Esophagus muscularis mucosa (tissue), 3 donors: ENCODE measurements around the gene TRIM2.

Source experiments
- POLR2A ChIP-seq: fragments of 450-650 bp; IDR thresholded peaks from one replicate; pipeline ENCODE4 v1.6.1; 2017; ENCODE audit warnings: antibody characterized with exemption, moderate library complexity, mild to moderate bottlenecking, low read depth
- POLR2AphosphoS5 ChIP-seq, 2 donors: sonication (generic); formaldehyde crosslinking; IDR thresholded peaks; one replicate each; pipeline ENCODE4 v1.6.1; 2017; ENCODE audit warnings: antibody characterized with exemption in 2 of 2
- TF ChIP-seq, protein P1 (sequence below), 3 experiments: fragments of 200-600 bp in 2 of 3; fragments of 450-650 bp in 1 of 3; sonication (generic) in 2 of 3; IDR thresholded peaks; one replicate each; pipeline ENCODE4 v1.5.1; 2017 to 2019; ENCODE audit warnings: antibody characterized with exemption in 3 of 3, mild to moderate bottlenecking in 2 of 3, moderate library complexity in 1 of 3

DNA sequence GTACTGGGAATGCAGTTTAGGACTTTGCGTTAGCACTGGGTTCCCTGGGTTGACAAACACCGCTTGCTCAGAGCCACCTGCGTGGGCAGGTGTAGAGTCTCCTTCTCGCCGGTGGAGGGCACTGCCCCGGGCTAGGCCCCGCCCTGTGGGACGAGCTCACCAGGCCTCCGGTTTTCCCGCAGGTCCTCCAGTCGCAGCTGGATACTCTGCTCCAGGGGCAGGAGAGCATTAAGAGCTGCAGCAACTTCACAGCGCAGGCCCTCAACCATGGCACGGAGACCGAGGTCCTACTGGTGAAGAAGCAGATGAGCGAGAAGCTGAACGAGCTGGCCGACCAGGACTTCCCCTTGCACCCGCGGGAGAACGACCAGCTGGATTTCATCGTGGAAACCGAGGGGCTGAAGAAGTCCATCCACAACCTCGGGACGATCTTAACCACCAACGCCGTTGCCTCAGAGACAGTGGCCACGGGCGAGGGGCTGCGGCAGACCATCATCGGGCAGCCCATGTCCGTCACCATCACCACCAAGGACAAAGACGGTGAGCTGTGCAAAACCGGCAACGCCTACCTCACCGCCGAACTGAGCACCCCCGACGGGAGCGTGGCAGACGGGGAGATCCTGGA, 91.0 kb downstream of the TRIM2 start:
- TF ChIP-seq, protein P1, sequence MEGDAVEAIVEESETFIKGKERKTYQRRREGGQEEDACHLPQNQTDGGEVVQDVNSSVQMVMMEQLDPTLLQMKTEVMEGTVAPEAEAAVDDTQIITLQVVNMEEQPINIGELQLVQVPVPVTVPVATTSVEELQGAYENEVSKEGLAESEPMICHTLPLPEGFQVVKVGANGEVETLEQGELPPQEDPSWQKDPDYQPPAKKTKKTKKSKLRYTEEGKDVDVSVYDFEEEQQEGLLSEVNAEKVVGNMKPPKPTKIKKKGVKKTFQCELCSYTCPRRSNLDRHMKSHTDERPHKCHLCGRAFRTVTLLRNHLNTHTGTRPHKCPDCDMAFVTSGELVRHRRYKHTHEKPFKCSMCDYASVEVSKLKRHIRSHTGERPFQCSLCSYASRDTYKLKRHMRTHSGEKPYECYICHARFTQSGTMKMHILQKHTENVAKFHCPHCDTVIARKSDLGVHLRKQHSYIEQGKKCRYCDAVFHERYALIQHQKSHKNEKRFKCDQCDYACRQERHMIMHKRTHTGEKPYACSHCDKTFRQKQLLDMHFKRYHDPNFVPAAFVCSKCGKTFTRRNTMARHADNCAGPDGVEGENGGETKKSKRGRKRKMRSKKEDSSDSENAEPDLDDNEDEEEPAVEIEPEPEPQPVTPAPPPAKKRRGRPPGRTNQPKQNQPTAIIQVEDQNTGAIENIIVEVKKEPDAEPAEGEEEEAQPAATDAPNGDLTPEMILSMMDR (IDR thresholded peaks at IDR 0.05), result no peak
- TF ChIP-seq POLR2A (no peak), POLR2AphosphoS5 (IDR thresholded peaks at IDR 0.05) (no peak)
